HG03066 (cell line): ENCODE results near the gene TEPSIN.

ENCODE experiments used
- ATAC-seq: cut with Tn5 transposase; IDR thresholded peaks from one replicate; pipeline ENCODE4 v1.9.1; 2021; ENCODE audit warnings: low read depth; ENCODE audit not compliant: unreplicated experiment

TEPSIN gene

GRCh38 chr17:81222906-81223761 is 15.7 kb downstream of the TEPSIN start, which contains the start of gene CEP131:
TSS of gene CEP131 (minus strand) at chr17:81222965. CDS start at chr17:81220056, 2,909 bp downstream.
- peak; percentile 94 for ATAC-seq

- no peak for ATAC-seq
Measured at GRCh38 chr17:81222620-81222905, 16.3 kb downstream of the TEPSIN start.

GRCh38 chr17:81221842-81222619 is 16.8 kb downstream of the TEPSIN start:
- ATAC-seq: no peak

DNA sequence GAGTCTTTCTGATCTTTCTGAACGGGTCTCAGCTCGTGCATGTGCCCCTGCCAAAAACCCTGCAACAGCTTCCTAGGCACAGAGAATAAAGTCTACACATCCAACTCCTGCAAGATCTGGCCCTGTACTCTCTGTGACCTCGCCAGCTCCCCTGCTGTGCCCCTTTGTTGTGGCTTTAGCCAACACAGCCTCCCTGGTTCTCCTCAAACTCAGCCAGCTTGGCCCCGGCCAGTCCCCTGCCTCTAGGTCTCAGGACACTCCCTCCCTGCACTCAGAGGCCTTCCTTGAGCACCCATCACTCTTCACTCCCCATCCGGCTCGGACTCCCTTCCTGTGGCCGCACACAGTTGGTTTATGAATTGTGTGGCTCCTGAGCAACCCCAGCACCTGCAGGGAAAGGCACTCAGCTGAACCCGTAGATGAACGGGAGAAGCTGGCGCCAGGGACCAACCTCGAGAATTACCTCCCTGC is 17.4 kb downstream of the TEPSIN start:
- no peak for ATAC-seq

DNA sequence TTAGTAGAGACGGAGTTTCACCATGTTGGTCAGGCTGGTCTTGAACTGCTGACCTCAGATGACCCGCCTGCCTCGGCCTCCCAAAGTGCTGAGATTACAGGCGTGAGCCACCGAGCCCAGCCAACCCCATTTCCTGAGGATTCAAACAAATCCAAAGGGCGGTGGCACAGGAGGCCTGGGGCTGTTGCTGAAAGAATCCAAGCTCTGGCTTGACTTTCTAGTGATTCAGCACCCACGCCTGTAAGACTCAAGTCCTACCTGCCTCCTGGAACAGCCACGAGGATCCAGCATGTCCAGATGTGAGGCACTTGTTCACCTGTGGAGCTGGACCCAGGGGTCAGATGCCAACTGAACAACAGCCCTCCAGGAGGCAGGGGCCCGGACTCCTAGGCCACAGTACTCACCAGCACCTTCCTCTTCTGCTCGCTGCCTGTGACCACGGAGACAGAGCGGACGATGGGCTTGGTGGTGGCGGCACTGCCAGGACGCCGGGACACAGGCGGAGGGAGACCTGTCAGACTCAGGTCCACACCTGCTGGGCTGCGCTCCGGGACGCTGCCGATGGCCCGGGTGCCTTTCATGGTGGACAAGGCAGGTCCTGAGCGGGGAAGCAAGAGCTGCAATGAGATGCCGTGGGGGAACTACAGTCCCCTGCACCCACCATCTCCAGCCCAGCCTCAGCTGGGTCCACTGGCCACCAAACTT is 19.2 kb downstream of the TEPSIN start:
- no peak for ATAC-seq

DNA sequence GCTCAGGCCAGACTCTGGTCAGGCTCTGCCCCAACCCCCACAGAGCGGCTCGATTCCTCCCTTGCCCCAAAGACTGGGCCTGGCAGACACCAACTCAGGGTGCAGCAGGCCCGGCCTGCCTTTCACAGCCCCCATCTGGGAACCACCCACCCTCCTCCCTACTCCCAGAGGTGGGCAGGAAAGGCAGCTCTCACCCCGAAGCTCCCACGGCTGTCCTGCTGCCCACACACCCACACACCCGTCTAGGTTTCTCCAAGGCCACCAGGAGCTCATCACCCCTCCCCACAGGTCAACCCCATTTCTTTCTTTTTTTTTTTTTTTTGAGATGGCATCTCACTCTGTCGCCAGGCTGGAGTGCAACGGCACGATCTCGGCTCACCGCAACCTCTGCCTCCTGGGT is 19.9 kb downstream of the TEPSIN start:
- ATAC-seq: no peak

GRCh38 chr17:81218459-81218858 is 20.4 kb downstream of the TEPSIN start:
- ATAC-seq: no peak

DNA sequence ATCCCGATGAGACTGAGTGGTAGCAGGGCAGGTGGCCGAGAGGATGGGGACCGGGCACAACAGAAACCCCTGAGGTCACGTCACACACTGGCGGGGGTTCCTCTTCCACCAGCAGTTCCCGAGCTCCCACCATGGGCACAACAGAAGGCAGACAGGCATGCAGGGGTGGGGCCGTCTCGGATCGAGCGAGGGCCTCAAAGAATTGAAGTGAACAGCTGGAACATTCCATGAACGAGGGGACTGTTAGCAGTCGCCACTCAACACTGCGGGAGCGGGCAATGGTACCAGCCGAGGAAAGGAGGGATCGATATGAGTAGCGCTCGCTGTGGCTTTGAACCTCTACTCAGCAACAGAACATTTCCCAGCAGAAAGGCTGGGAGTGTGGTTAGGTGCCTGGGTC is 21.4 kb downstream of the TEPSIN start:
- ATAC-seq: no peak

DNA sequence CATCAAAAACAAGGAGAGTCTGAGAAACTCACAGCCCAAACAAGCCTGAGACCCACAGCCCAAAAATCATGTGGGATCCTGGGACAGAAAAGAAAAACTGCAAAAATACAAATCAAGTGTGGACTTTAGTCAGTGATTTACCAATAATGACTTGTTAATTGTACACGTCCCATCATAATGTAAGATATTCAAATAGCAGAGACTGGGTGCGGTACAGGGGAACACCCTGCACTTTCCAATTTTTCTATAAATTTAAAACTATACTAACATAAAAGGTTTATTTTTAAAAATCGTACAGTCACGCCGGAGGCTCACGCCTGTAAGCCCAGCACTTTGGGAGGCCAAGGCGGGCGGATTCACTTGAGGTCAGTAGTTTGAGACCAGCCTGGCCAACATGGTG is 24.9 kb downstream of the TEPSIN start:
- no peak for ATAC-seq

- ATAC-seq: no peak
Measured at GRCh38 chr17:81212365-81212764, 26.5 kb downstream of the TEPSIN start.

DNA sequence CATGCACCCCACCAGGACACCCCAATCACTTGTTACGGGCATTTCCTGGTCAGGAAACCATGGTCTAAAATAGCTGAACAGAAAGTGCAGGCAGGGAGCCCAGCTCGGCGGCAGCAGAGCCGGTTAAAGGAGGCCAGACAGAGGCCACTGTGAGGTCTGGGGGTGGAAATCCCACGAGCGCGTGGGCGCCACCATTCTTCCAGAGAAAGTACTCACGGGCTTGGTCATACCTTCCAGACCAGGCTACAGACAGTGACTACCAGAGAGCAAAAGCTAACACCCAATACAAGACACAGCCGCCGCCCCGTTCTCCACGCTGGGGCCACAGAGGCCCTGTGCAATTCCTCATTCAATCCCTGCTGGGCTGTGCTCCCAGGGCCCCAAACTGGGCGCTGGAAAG is 28.0 kb downstream of the TEPSIN start:
- no peak for ATAC-seq

DNA sequence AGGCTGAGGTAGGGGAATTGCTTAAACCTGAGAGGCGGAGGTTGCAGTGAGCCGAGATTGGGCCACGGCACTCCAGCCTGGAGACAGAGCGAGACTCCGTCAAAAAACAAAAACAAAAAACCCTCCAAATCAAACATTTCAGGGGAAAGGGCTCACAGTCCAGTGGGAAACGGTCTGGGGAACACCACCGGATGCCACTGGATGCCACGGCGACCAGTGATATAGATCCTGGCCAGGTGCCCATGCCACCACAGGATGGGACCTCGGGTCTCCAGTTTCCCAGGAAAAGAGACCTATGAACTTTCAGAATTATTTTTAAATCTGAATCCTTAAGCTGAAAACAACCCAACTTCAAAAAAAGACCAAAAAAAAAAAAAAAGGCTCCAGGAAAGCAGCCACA is 28.4 kb downstream of the TEPSIN start:
- ATAC-seq: no peak

GRCh38 chr17:81209141-81209540 is 29.7 kb downstream of the TEPSIN start:
- no peak for ATAC-seq

- ATAC-seq: no peak
Measured at GRCh38 chr17:81208651-81209050, 30.2 kb downstream of the TEPSIN start.

DNA sequence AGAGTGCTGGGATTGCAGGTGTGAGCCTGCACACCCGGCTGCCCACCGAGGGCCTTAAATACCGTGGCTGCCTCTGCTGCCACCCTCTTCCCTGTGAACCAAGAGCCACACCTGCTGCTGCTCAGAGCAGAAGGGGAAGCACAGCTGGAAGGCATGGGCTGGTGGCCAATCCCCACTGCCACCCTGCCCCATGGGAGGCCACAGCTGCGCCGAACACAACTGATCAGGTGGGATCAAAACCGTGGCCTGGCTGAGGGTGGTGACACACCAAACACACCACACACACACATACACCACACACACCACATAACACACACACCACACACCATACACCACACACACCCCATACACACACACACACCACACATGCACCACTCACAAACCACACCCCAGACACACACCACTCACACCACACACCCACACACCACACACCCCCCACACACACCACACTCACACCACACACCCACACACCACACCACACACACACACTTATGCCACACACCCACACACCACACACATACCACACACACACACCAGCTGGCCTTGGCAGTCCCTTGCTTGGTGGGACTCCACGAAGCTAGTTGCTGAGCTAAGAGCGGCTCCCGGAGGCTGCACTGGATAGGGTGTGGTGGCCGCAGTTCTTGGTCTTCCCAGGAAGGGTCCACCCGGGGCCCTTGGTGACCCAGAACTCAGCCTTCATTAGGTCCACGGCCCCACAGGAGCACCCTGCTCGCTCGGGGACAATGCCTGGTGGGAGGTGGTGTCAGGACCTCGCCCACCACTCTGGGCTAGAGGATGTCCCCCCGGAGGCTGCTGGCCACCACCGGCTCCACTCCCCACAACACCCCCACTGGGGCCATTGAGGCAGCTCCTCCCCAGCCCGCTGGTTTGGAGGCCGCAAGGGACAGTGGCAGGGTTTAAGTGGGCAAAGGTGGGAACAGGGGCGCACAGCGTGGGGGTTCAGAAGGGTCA is 31.0 kb downstream of the TEPSIN start:
- ATAC-seq: no peak

- ATAC-seq: no peak
Measured at GRCh38 chr17:81206657-81207056, 32.2 kb downstream of the TEPSIN start.

GRCh38 chr17:81206166-81206565 is 32.7 kb downstream of the TEPSIN start:
- no peak for ATAC-seq

DNA sequence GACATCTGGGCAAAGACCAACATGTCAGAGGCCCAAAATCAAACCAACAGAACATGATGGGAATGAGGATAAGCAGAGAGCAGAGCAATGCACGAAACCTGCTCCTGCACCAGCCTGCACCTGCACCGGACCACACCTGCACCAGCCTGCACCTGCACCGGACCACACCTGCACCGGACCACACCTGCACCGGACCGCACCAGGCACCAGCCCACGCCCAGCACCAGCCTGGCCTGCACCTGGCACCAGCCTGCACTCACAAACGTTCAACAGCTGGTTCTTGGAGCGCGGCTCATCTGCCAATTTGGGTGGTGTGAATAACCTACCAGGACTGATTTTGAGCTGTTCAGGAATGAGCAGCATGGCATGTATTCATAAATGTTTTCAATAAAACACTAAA is 34.3 kb downstream of the TEPSIN start:
- no peak for ATAC-seq

DNA sequence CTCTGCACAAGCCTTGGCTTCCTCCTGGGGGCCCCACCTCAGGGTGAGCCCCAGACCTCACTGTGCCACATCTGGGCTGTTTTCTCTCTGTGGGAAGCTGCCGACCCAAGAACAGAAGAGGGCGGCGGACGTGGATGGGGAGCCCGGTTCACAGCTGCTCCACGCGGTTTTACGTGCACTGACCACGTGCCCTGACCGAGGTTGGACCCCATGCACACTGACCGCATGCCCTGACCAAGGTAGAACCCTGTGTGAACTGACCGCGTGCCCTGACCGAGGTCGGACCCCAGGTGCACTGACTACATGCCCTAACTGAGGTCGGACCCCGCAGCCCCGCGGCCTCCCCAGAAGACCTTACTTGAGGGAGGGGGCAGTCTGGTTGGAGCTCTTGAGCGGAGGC is 35.7 kb downstream of the TEPSIN start:
- no peak for ATAC-seq

- ATAC-seq: no peak
Measured at GRCh38 chr17:81202318-81202717, 36.5 kb downstream of the TEPSIN start.
